IMR-90 (cell line): ENCODE data around the gene NUDT7. TPM values are rescaled to one million over a fixed set of nuclear protein-coding genes. Genes with fewer than 3 reads are reported as not detected.
A peak's percentile ranks its signal among the peaks of the same experiment; 100 is the strongest.

ENCODE experiments used
- ATAC-seq: fragments of 200-7000 bp; cut with Tn5 transposase; 2 replicates; pipeline ENCODE4 v1.9.1; 2020; ENCODE audit warnings: low read depth, mild to moderate bottlenecking, moderate library complexity
- BruUV-seq: library from RNA; stranded (reverse); fragments of 400-500 nt; replicated peaks from 2 replicates; lab custom pipeline; 2021; lab: Mats Ljungman, UMichigan
- CTCF ChIA-PET: fragments of 300-600 bp; formaldehyde crosslinking; extraction: SDS; loops from one replicate; lab custom pipeline; 2021; ENCODE audit warnings: antibody characterized with exemption; lab: Yijun Ruan, JAX
- POLR2A ChIA-PET: fragments of 300-600 bp; sonication (Branson Sonifier 250); formaldehyde crosslinking; loops from one replicate; lab custom pipeline; 2022; ENCODE audit warnings: antibody characterized with exemption; ENCODE audit not compliant: unreplicated experiment; lab: Charles Lee
- DNase-seq: peaks from one replicate; pipeline ENCODE4 v3.0.0; 2013
- H2AFZ ChIP-seq: replicated peaks from 2 replicates; pipeline ENCODE3; 2013; ENCODE audit warnings: low read length, mild to moderate bottlenecking; ENCODE audit not compliant: poor library complexity
- H2AK5ac ChIP-seq: 2 replicates; pipeline ENCODE4 v1.6.1; 2013; ENCODE audit warnings: low read depth, low read length, inconsistent platforms
- H2AK9ac ChIP-seq: replicated peaks from 2 replicates; pipeline ENCODE3; 2013; ENCODE audit warnings: mild to moderate bottlenecking, low read depth, low read length, moderate library complexity; ENCODE audit not compliant: poor library complexity
- H2BK120ac ChIP-seq: 2 replicates; pipeline ENCODE4 v1.6.1; 2013; ENCODE audit warnings: low read depth, low read length, inconsistent platforms
- H2BK15ac ChIP-seq: 3 replicates; pipeline ENCODE4 v1.6.1; 2013; ENCODE audit warnings: low read depth, low read length, inconsistent platforms
- H2BK20ac ChIP-seq: 2 replicates; pipeline ENCODE4 v1.6.1; 2013; ENCODE audit warnings: low read depth, mild to moderate bottlenecking, inconsistent platforms, low read length, moderate library complexity
- H2BK5ac ChIP-seq: 2 replicates; pipeline ENCODE4 v1.6.1; 2013; ENCODE audit warnings: mild to moderate bottlenecking, low read depth, low read length, inconsistent platforms; ENCODE audit not compliant: poor library complexity, severe bottlenecking
- H3K14ac ChIP-seq: replicated peaks from 2 replicates; pipeline ENCODE4 v1.6.1; 2013; ENCODE audit warnings: low read depth, low read length, inconsistent platforms
- H3K18ac ChIP-seq: 2 replicates; pipeline ENCODE4 v1.6.1; 2013; ENCODE audit warnings: low read depth, low read length, control low read depth
- H3K23ac ChIP-seq: 2 replicates; pipeline ENCODE4 v1.6.1; 2013; ENCODE audit warnings: low read depth, low read length, inconsistent platforms
- H3K27ac ChIP-seq: 2 replicates; pipeline ENCODE4 v1.5.1; 2013; ENCODE audit warnings: mild to moderate bottlenecking, control low read depth, low read length; ENCODE audit not compliant: insufficient read depth
- H3K27me3 ChIP-seq: 2 replicates; pipeline ENCODE4 v1.6.1; 2013; ENCODE audit warnings: low read length; ENCODE audit not compliant: control insufficient read depth, insufficient read depth
- H3K36me3 ChIP-seq: 2 replicates; pipeline ENCODE4 v1.6.1; 2013; ENCODE audit warnings: low read length, mixed read lengths; ENCODE audit not compliant: control insufficient read depth, insufficient read depth
- H3K4ac ChIP-seq: 2 replicates; pipeline ENCODE4 v1.6.1; 2013; ENCODE audit warnings: low read depth, low read length, inconsistent platforms
- H3K4me1 ChIP-seq: 2 replicates; pipeline ENCODE4 v1.6.1; 2013; ENCODE audit warnings: low read length, mixed read lengths; ENCODE audit not compliant: control insufficient read depth, insufficient read depth
- H3K4me2 ChIP-seq: 2 replicates; pipeline ENCODE4 v1.6.1; 2013; ENCODE audit warnings: low read depth, mild to moderate bottlenecking, control low read depth, low read length, moderate library complexity
- H3K4me3 ChIP-seq: 2 replicates; pipeline ENCODE4 v1.5.1; 2013; ENCODE audit warnings: low read depth, mild to moderate bottlenecking, control low read depth, low read length, moderate library complexity; ENCODE audit not compliant: insufficient read depth
- H3K56ac ChIP-seq: 2 replicates; pipeline ENCODE4 v1.6.1; 2013; ENCODE audit warnings: low read length, inconsistent platforms; ENCODE audit not compliant: insufficient read depth; ENCODE audit errors: extremely low read depth
- H3K79me1 ChIP-seq, 2 experiments: 2 replicates each; pipeline ENCODE4 v1.6.1; 2013; ENCODE audit warnings: low read length in 2 of 2, inconsistent platforms in 1 of 2, low read depth in 1 of 2
- H3K9ac ChIP-seq: 2 replicates; pipeline ENCODE4 v1.6.1; 2013; ENCODE audit warnings: low read depth, low read length, control low read depth
- H3K9me1 ChIP-seq: 2 replicates; pipeline ENCODE4 v1.6.1; 2013; ENCODE audit warnings: low read length, inconsistent platforms; ENCODE audit not compliant: insufficient read depth
- H3K9me3 ChIP-seq: 2 replicates; pipeline ENCODE4 v1.6.1; 2013; ENCODE audit warnings: low read length; ENCODE audit not compliant: control insufficient read depth, insufficient read depth
- H4K20me1 ChIP-seq: 2 replicates; pipeline ENCODE4 v1.6.1; 2013; ENCODE audit warnings: low read length, inconsistent platforms; ENCODE audit not compliant: insufficient read depth
- H4K5ac ChIP-seq: 2 replicates; pipeline ENCODE4 v1.6.1; 2013; ENCODE audit warnings: mild to moderate bottlenecking, low read depth, low read length, control low read depth
- H4K8ac ChIP-seq, 2 experiments: 2 replicates each; pipeline ENCODE4 v1.6.1; 2013; ENCODE audit warnings: low read depth in 2 of 2, low read length in 2 of 2, control low read depth in 1 of 2, inconsistent platforms in 1 of 2
- H4K91ac ChIP-seq: 2 replicates; pipeline ENCODE4 v1.6.1; 2013; ENCODE audit warnings: low read depth, low read length, inconsistent platforms; ENCODE audit not compliant: insufficient read depth
- CEBPB ChIP-seq: IDR thresholded peaks from 2 replicates; pipeline ENCODE4 v1.6.1; 2012; ENCODE audit warnings: low read depth, low read length, improper control_type of control experiment
- FOS ChIP-seq: fragments of 150-350 bp; IDR thresholded peaks from 2 replicates; pipeline ENCODE4 v1.6.1; 2016; ENCODE audit warnings: low read depth, low read length
- NFE2L2 ChIP-seq: fragments of 150-350 bp; IDR thresholded peaks from 2 replicates; pipeline ENCODE4 v1.6.1; 2016; ENCODE audit warnings: low read depth, mild to moderate bottlenecking, low read length
- WGBS, 2 experiments: methylation state at CpG; one replicate each; pipeline versions ENCODE4 v1.1.5 to v1.1.7; 2013; ENCODE audit warnings: missing lambda C conversion rate in 2 of 2; ENCODE audit not compliant: insufficient read length in 1 of 2; ENCODE audit errors: extremely low coverage in 2 of 2; 5-methylcytosine and 5-hydroxymethylcytosine counted together
- dilution Hi-C: fragments of 300-500 bp; cut with HindIII; formaldehyde crosslinking; loops from one replicate; pipeline ENCODE4 v1.14.3; 2018; ENCODE audit warnings: low sequenced_read_pairs; ENCODE audit not compliant: unreplicated experiment
- in situ Hi-C: fragments of 300-500 bp; cut with MboI; formaldehyde crosslinking; loops from 3 replicates; pipeline ENCODE4 v1.14.3; 2019; ENCODE audit warnings: low sequenced_read_pairs, inconsistent platforms, mixed read lengths
- intact Hi-C: fragments of 100-400 bp; cut with micrococcal nuclease; formaldehyde crosslinking; loops from 2 replicates; pipeline ENCODE4 v1.10.0; 2022
- polyA plus RNA-seq, 3 experiments: library from polyadenylated mRNA; depleted of rRNA; stranded (reverse); fragments of >200 nt; gene quantifications; 2 replicates each; pipeline ENCODE4 v1.2.3, GENCODE V29; 2012; ENCODE audit warnings: low replicate concordance in 1 of 3
- total RNA-seq: library from RNA; depleted of rRNA; stranded (reverse); fragments of >200 nt; gene quantifications from 2 replicates; pipeline ENCODE4 v1.2.3, GENCODE V29; 2012

Gene NUDT7
- total and polyA plus RNA-seq, 2 of the 4 experiments (the other 2 are of a cell fraction), result 4.3 to 6.2 TPM

GRCh38 chr16:77674888-77675287 is 47.4 kb upstream of the NUDT7 start:
- Histone ChIP-seq H4K91ac (no peak overlapping the region), H2AFZ (no peak overlapping the region), H2BK20ac (peak overlapping the region; percentile 53), H3K4me3 (no peak overlapping the region), H3K23ac (peak overlapping the region; percentile 44), H3K4me1 (peaks cover 1% of the 10 kb centered on the region; the same call in 1 of the 2 replicates), H3K4ac (peak overlapping the region; percentile 54; the same call in 1 of the 2 replicates), H3K4me2 (peak overlapping the region; percentile 85; the same call in 1 of the 2 replicates), H3K27ac (no peak overlapping the region), H4K8ac (no peak overlapping the region), H3K9me3 (no peaks in the 10 kb centered on the region), H3K18ac (peak overlapping the region; percentile 17; the same call in 1 of the 2 replicates), H3K9ac (no peak overlapping the region), H2BK15ac (no peak overlapping the region), H2BK5ac (peak overlapping the region; percentile 76), H2BK120ac (peak overlapping the region; percentile 63; the same call in 1 of the 2 replicates), H3K9me1 (no peaks in the 10 kb centered on the region), H2AK5ac (no peak overlapping the region), H3K36me3 (no peaks in the 10 kb centered on the region), H3K27me3 (no peaks in the 10 kb centered on the region; the same call in none of the 2 replicates), H4K20me1 (no peaks in the 10 kb centered on the region), H4K5ac (no peak overlapping the region), H3K14ac (no peak overlapping the region), H3K56ac (no peak overlapping the region; the same call in 1 of the 2 replicates), H2AK9ac (no peak overlapping the region), H3K79me1 (no peaks in the 10 kb centered on the region)
- ChIA-PET CTCF (interaction anchor here (0.9 to 1.9 kb wide), 6 partner anchors 15 to 328 kb away, joined by 3 to 11 read pairs (median 4); no protein-coding TSS in a partner anchor), POLR2A (interaction anchor here (0.6 kb wide), 1 partner anchor 56 kb away, joined by 3 read pairs; no protein-coding TSS in a partner anchor)
- intact Hi-C loops (loop anchor here (1.0 to 2.0 kb wide), 7 partner anchors 47 to 424 kb away; partner anchors contain the start of genes NUDT7, VAT1L and WWOX), in situ Hi-C loops (loop anchor here (5.0 kb wide), 1 partner anchor 297 kb away; no protein-coding TSS in a partner anchor), dilution Hi-C loops (no loop called here)
- DNase-seq (peak; percentile 80), ATAC-seq (peak; percentile 83)
- peak; percentile 95 for TF ChIP-seq CEBPB
- TF ChIP-seq FOS, result peak; percentile 73; the same call in 1 of the 2 replicates
- TF ChIP-seq NFE2L2, result no peak
- BruUV-seq, result no TSS peak
- 0% methylated on average over 1 of the region's 4 CpGs; no CpG with 5 or more reads in 1 of the 2 experiments for WGBS, 2 experiments
